OCI-LY7 (cell line): ENCODE measurements around the gene SCNN1B. TPM values are rescaled to one million over a fixed set of nuclear protein-coding genes. Genes with fewer than 3 reads are reported as not detected.

ENCODE experiments used
- BruUV-seq: library from RNA; stranded (reverse); fragments of 400-500 nt; replicated peaks from 2 replicates; lab custom pipeline; 2021; lab: Mats Ljungman, UMichigan
- CTCF ChIA-PET: fragments of 300-600 bp; sonication (Branson Sonifier 250); formaldehyde crosslinking; loops from one replicate; lab custom pipeline; 2022; ENCODE audit warnings: antibody characterized with exemption; ENCODE audit not compliant: unreplicated experiment; lab: Charles Lee
- POLR2A ChIA-PET: fragments of 300-600 bp; sonication (Branson Sonifier 250); formaldehyde crosslinking; loops from one replicate; lab custom pipeline; 2022; ENCODE audit warnings: antibody characterized with exemption; lab: Charles Lee
- DNase-seq: peaks from one replicate; pipeline ENCODE4 v3.0.0-alpha.2; 2015; ENCODE audit warnings: low spot score
- H2AFZ ChIP-seq: fragments of 200-600 bp; sonication (generic), shearing (Covaris generic); 2 replicates; pipeline ENCODE4 v1.6.1; 2014; ENCODE audit warnings: mild to moderate bottlenecking, antibody characterized with exemption, low read length, moderate library complexity
- H3K27ac ChIP-seq: fragments of 200-600 bp; sonication (generic); 2 replicates; pipeline ENCODE4 v1.5.1; 2014; ENCODE audit warnings: mixed run types, low read depth, mild to moderate bottlenecking, moderate library complexity, low read length, inconsistent platforms; ENCODE audit not compliant: poor library complexity, severe bottlenecking
- H3K36me3 ChIP-seq: fragments of 200-600 bp; sonication (generic); 2 replicates; pipeline ENCODE4 v1.6.1; 2014; ENCODE audit warnings: mild to moderate bottlenecking, antibody characterized with exemption, low read length, moderate library complexity, mixed read lengths; ENCODE audit not compliant: insufficient read depth
- H3K4me1 ChIP-seq: fragments of 200-600 bp; sonication (generic); 2 replicates; pipeline ENCODE4 v1.5.1; 2014; ENCODE audit warnings: mild to moderate bottlenecking, low read length; ENCODE audit not compliant: insufficient read depth, poor library complexity, severe bottlenecking
- H3K4me2 ChIP-seq: fragments of 200-600 bp; sonication (generic); 2 replicates; pipeline ENCODE4 v1.6.1; 2014; ENCODE audit warnings: mild to moderate bottlenecking, low read length
- H3K4me3 ChIP-seq: fragments of 200-600 bp; sonication (generic); 2 replicates; pipeline ENCODE4 v1.5.1; 2014; ENCODE audit warnings: mild to moderate bottlenecking, low read depth, low read length; ENCODE audit not compliant: poor library complexity, severe bottlenecking
- H3K79me2 ChIP-seq: fragments of 200-600 bp; sonication (generic); 2 replicates; pipeline ENCODE4 v1.6.1; 2016; ENCODE audit warnings: low read depth, mild to moderate bottlenecking, low read length, moderate library complexity, mixed read lengths; ENCODE audit not compliant: insufficient read depth
- H3K9me2 ChIP-seq: fragments of 200-600 bp; sonication (generic); 2 replicates; pipeline ENCODE4 v1.6.1; 2016; ENCODE audit warnings: mild to moderate bottlenecking, low read length, mixed read lengths; ENCODE audit not compliant: insufficient read depth
- H3K9me3 ChIP-seq: fragments of 200-600 bp; sonication (generic); 2 replicates; pipeline ENCODE4 v1.6.1; 2014; ENCODE audit warnings: mild to moderate bottlenecking, mixed run types, low read length, mixed read lengths
- H4K20me1 ChIP-seq: fragments of 200-600 bp; sonication (generic); 2 replicates; pipeline ENCODE4 v1.6.1; 2014; ENCODE audit warnings: mild to moderate bottlenecking, antibody characterized with exemption, low read length, moderate library complexity, mixed read lengths; ENCODE audit not compliant: insufficient read depth
- CTCF ChIP-seq: fragments of 200-600 bp; sonication (generic); conservative IDR thresholded peaks from 2 replicates; pipeline ENCODE4 v1.5.1; 2014; ENCODE audit warnings: mild to moderate bottlenecking, antibody characterized with exemption, low read length, moderate library complexity, mixed read lengths
- EZH2phosphoT487 ChIP-seq: fragments of 200-600 bp; sonication (generic); IDR thresholded peaks from 2 replicates; pipeline ENCODE4 v1.6.1; 2018; ENCODE audit warnings: low read depth, borderline replicate concordance, mild to moderate bottlenecking, mixed run types, antibody characterized with exemption, low read length, moderate library complexity, mixed read lengths
- intact Hi-C: fragments of 100-400 bp; cut with micrococcal nuclease; formaldehyde crosslinking; loops from one replicate; pipeline ENCODE4 v1.10.0; 2022; ENCODE audit not compliant: unreplicated experiment
- total RNA-seq, 2 experiments: library from RNA; depleted of rRNA in 1 of 2; stranded (reverse); fragments of >200 nt in 1 of 2; shearing (Covaris generic) in 1 of 2; gene quantifications; 2 replicates each; pipeline ENCODE4 v1.2.3, GENCODE V29; 2014 to 2022

SCNN1B gene
- total RNA-seq, 2 experiments from 2014 or later, result 0.23 TPM; not detected in 1

- H3K36me3 ChIP-seq, result no peaks in the 10 kb centered on the region
- POLR2A ChIA-PET, result no interaction called here
- CTCF ChIA-PET, result no interaction called here
- no peak overlapping the region for H3K27ac ChIP-seq
- no peaks in the 10 kb centered on the region for H3K79me2 ChIP-seq
- H3K4me1 ChIP-seq, result peaks cover 21% of the 10 kb centered on the region
- intact Hi-C loops, result no loop called here
- TF ChIP-seq CTCF, result no peak
- no peak for TF ChIP-seq EZH2phosphoT487
- no peak overlapping the region for H3K4me2 ChIP-seq
- no peaks in the 10 kb centered on the region for H3K9me2 ChIP-seq
- no peak overlapping the region for H2AFZ ChIP-seq
- DNase-seq, result no peak
- no peaks in the 10 kb centered on the region for H4K20me1 ChIP-seq
- H3K9me3 ChIP-seq, result no peaks in the 10 kb centered on the region
- BruUV-seq, result no TSS peak
- H3K4me3 ChIP-seq, result no peak overlapping the region
These were observed 16.0 kb upstream of the SCNN1B start for GRCh38 chr16:23286131-23286532.

GRCh38 chr16:23288209-23288608 is 13.9 kb upstream of the SCNN1B start:
- ChIA-PET POLR2A (interaction anchor here (0.7 to 1.1 kb wide), 4 partner anchors 19 to 32 kb away, joined by 3 read pairs; no protein-coding TSS in a partner anchor), CTCF (no interaction called here)
- Histone ChIP-seq H3K36me3 (no peaks in the 10 kb centered on the region), H3K4me1 (peaks cover 21% of the 10 kb centered on the region), H4K20me1 (no peaks in the 10 kb centered on the region), H3K9me3 (no peaks in the 10 kb centered on the region), H3K4me2 (peak overlapping the region; percentile 25; the same call in 1 of the 2 replicates), H3K27ac (no peak overlapping the region), H3K9me2 (no peaks in the 10 kb centered on the region), H3K79me2 (no peaks in the 10 kb centered on the region), H2AFZ (peak overlapping the region; percentile 37), H3K4me3 (no peak overlapping the region)
- no peak for TF ChIP-seq CTCF
- TF ChIP-seq EZH2phosphoT487, result no peak
- no TSS peak for BruUV-seq
- intact Hi-C loops, result no loop called here
- no peak for DNase-seq

- POLR2A ChIA-PET, result interaction anchor here (0.7 to 1.1 kb wide), 4 partner anchors 8 to 23 kb away, joined by 3 to 7 read pairs (median 4); no protein-coding TSS in a partner anchor
- Histone ChIP-seq H3K36me3 (no peaks in the 10 kb centered on the region), H3K4me3 (no peak overlapping the region), H3K27ac (no peak overlapping the region), H3K4me2 (peak overlapping the region; percentile 25), H3K9me3 (no peaks in the 10 kb centered on the region), H3K79me2 (no peaks in the 10 kb centered on the region), H2AFZ (peak overlapping the region; percentile 37), H4K20me1 (no peaks in the 10 kb centered on the region), H3K4me1 (peaks cover 21% of the 10 kb centered on the region), H3K9me2 (no peaks in the 10 kb centered on the region)
- intact Hi-C loops, result no loop called here
- CTCF ChIA-PET, result no interaction called here
- no peak for TF ChIP-seq CTCF
- DNase-seq, result peak; percentile 69
- BruUV-seq, result no TSS peak
These were observed 13.2 kb upstream of the SCNN1B start for GRCh38 chr16:23288726-23289512.
